Cardiac septum (tissue), 1 donor: Measurements from ENCODE around the gene SCUBE1. TPM values are rescaled to one million over a fixed set of nuclear protein-coding genes. Genes with fewer than 3 reads are reported as not detected.

Experiments used
- DNase-seq: peaks from one replicate; pipeline ENCODE4 v3.0.0-alpha.2; 2020; ENCODE audit warnings: low spot score
- intact Hi-C: fragments of 100-400 bp; cut with DNase I; formaldehyde crosslinking; loops from one replicate; pipeline ENCODE4 v1.14.0; 2022
- total RNA-seq: library from RNA; stranded (reverse); fragmentation: NEBNext Ultra II Directional; extraction: Animal tissue kit (Norgen Biotek cat#: 25700); gene quantifications from one replicate; pipeline ENCODE4 v1.2.1, GENCODE V29; 2021
- donor health status: DM: no; HTN: no; CAD: no.

SCUBE1 gene
- total RNA-seq, 1 donor from 2014 or later, result 1.1 TPM

- intact Hi-C loops, result no loop called here
- no peak for DNase-seq
Observed at GRCh38 chr22:43176090-43176489, 167.1 kb downstream of the SCUBE1 start.

GRCh38 chr22:43174941-43175531, 168.1 kb downstream of the SCUBE1 start:
- intact Hi-C loops, result no loop called here
- DNase-seq, result no peak

GRCh38 chr22:43173976-43174720, 169.0 kb downstream of the SCUBE1 start:
- intact Hi-C loops, result no loop called here
- DNase-seq, result no peak

- intact Hi-C loops, result no loop called here
- DNase-seq, result no peak
Observed at GRCh38 chr22:43173566-43173965, 169.6 kb downstream of the SCUBE1 start.

- intact Hi-C loops, result no loop called here
- DNase-seq, result no peak
Observed at GRCh38 chr22:43172191-43172590, 171.0 kb downstream of the SCUBE1 start.

- DNase-seq, result no peak
Observed at GRCh38 chr22:43171607-43172006, 171.6 kb downstream of the SCUBE1 start.

GRCh38 chr22:43171019-43171491, 172.1 kb downstream of the SCUBE1 start:
- no peak for DNase-seq
- intact Hi-C loops, result no loop called here

More at GRCh38 chr22:43171607-43172006, 171.6 kb downstream of the SCUBE1 start:
- intact Hi-C loops, result no loop called here

- no peak for DNase-seq
- intact Hi-C loops, result no loop called here
Observed at GRCh38 chr22:43170131-43170480, 173.1 kb downstream of the SCUBE1 start.

- intact Hi-C loops, result no loop called here
- DNase-seq, result no peak
Observed at GRCh38 chr22:43169310-43170130, 173.7 kb downstream of the SCUBE1 start.

GRCh38 chr22:43168471-43169309, 174.5 kb downstream of the SCUBE1 start:
- DNase-seq, result no peak
- intact Hi-C loops, result no loop called here

GRCh38 chr22:43167001-43167589, 176.1 kb downstream of the SCUBE1 start:
- no peak for DNase-seq
- intact Hi-C loops, result no loop called here

GRCh38 chr22:43166132-43166930, 176.8 kb downstream of the SCUBE1 start:
- intact Hi-C loops, result no loop called here
- DNase-seq, result no peak

GRCh38 chr22:43164636-43165035, 178.5 kb downstream of the SCUBE1 start:
- no peak for DNase-seq
- intact Hi-C loops, result no loop called here

GRCh38 chr22:43163241-43163795, 179.9 kb downstream of the SCUBE1 start:
- no peak for DNase-seq
- intact Hi-C loops, result no loop called here

GRCh38 chr22:43162412-43163150, 180.6 kb downstream of the SCUBE1 start:
- DNase-seq, result no peak
- intact Hi-C loops, result no loop called here

- DNase-seq, result no peak
- intact Hi-C loops, result no loop called here
Observed at GRCh38 chr22:43160497-43161126, 182.6 kb downstream of the SCUBE1 start.
